ENCODE results near the gene NAB1. TPM values are rescaled to one million over a fixed set of nuclear protein-coding genes. Genes with fewer than 3 reads are reported as not detected.

The NAB1 gene
- total RNA-seq, 1 experiment from 2014 or later, result 36.9 TPM

- Histone ChIP-seq H3K27me3 (ENCODE audit: insufficient read depth, low read length) (no peaks in the 10 kb centered on the region), H2BK12ac (ENCODE audit: insufficient read length, low read depth, low read length) (no peak overlapping the region), H3K18ac (ENCODE audit: insufficient read length, low read depth, low read length) (no peak overlapping the region), H4K91ac (ENCODE audit: insufficient read length, low read depth, low read length) (no peak overlapping the region), H3K14ac (ENCODE audit: insufficient read depth, low read length) (no peak overlapping the region), H4K5ac (ENCODE audit: insufficient read length, low read depth, low read length) (no peak overlapping the region), H3K23me2 (ENCODE audit: insufficient read length, low read depth, low read length, poor library complexity, severe bottlenecking) (no peaks in the 10 kb centered on the region), H3K79me2 (ENCODE audit: insufficient read depth, low read length) (no peaks in the 10 kb centered on the region), H2BK15ac (ENCODE audit: low read depth, low read length) (no peak overlapping the region), H4K20me1 (ENCODE audit: control insufficient read depth, insufficient read depth, insufficient read length) (no peaks in the 10 kb centered on the region), H3K4me2 (ENCODE audit: insufficient read depth, insufficient read length, low read length) (no peak overlapping the region), H3K27ac (ENCODE audit: insufficient read length, low read depth, low read length) (no peak overlapping the region), H2AFZ (ENCODE audit: low read length) (no peak overlapping the region), H3K56ac (ENCODE audit: insufficient read length, low read depth, low read length) (no peak overlapping the region), H3K9ac (ENCODE audit: extremely low read depth, insufficient read length, low read length) (no peak overlapping the region), H2BK120ac (ENCODE audit: low read depth, low read length, poor library complexity, severe bottlenecking) (no peak overlapping the region), H3K4ac (ENCODE audit: low read depth, low read length) (no peak overlapping the region), H2BK20ac (ENCODE audit: low read depth, low read length, poor library complexity, severe bottlenecking) (no peak overlapping the region), H2AK5ac (ENCODE audit: insufficient read length, low read length) (no peak overlapping the region), H4K8ac (replicated peaks; ENCODE audit: insufficient read length, low read depth, low read length) (no peak overlapping the region), H3K23ac (ENCODE audit: insufficient read length, low read depth, low read length) (no peak overlapping the region), H3T11ph (ENCODE audit: low read length) (no peak overlapping the region), H3K79me1 (ENCODE audit: insufficient read depth, low read depth, low read length, poor library complexity, severe bottlenecking) (no peaks in the 10 kb centered on the region), H2BK5ac (ENCODE audit: insufficient read length, low read length) (no peak overlapping the region), H3K4me1 (ENCODE audit: insufficient read depth, low read length) (no peaks in the 10 kb centered on the region), H3K9me3 (ENCODE audit: control insufficient read depth, low read depth, low read length) (no peaks in the 10 kb centered on the region)
- Mint-ChIP-seq H3K27me3 (ENCODE audit: low read depth) (no peaks in the 10 kb centered on the region), H3K27ac (no peak overlapping the region), H3K4me3 (no peak overlapping the region), H3K9me3 (no peaks in the 10 kb centered on the region), H3K4me1 (peaks cover 22 to 24% of the 10 kb centered on the region in 2 experiments), H3K36me3 (ENCODE audit: insufficient read depth in 1 of 3, low read depth in 3 of 3) (no peaks in the 10 kb centered on the region)
- DNase-seq, result no peak
- WGBS (ENCODE audit: extremely low coverage, insufficient read length, low lambda C conversion rate), result no CpG with 5 or more reads among the region's 3 CpGs
- no peak for TF ChIP-seq CTCF (conservative IDR thresholded peaks at IDR 0.05)
Observed at GRCh38 chr2:190618030-190618429, 30.9 kb upstream of the NAB1 start.
